Hypothalamus (tissue), 51 donors: ENCODE measurements around the gene ELMO1.
A peak's percentile ranks its signal among the peaks of the same experiment; 100 is the strongest.

ENCODE experiments used
- DNase-seq, 51 donors: peaks; one replicate each; lab custom pipeline; 2025; lab: John Stamatoyannopoulos, UW

ELMO1 gene

GRCh38 chr7:37110660-37111424 lies 337.8 kb downstream of the ELMO1 start:
- DNase-seq: no peak

- DNase-seq: no peak
Observed at GRCh38 chr7:37109843-37110242, 338.8 kb downstream of the ELMO1 start.

DNA sequence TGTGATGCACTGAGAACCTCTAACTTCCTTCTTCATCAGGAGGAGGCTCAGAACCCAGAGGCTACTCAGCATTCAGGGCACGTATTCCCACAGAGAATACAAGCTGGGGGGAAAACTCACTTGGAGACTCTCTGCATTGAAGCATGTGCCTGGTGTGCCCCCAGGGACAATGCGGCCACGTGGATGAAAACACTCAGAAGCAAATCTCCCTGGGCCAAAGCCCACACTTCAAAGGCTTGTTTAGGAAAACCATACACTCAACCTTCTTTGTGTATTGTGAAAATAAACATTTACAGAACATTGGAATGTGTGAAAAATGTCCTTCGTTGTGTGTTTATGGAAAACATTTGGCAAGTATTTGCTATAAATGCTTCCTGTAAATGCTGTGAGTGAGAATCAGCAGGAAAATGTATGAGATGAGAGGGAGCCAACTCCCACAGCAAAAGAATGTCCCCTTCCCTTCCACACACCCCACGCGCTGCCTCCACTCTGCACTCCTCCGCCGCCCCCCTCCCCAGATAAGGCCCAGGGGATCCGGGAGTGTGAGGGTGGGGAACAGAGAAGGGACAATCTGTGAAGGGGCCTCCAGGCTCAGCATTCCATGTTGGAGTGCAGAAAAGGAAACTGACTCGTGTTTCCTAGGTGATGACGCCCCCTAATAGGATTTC lies 339.5 kb downstream of the ELMO1 start:
- peak in 9 of 51 donors; percentile 9 to 28 (median 14) for DNase-seq

DNA sequence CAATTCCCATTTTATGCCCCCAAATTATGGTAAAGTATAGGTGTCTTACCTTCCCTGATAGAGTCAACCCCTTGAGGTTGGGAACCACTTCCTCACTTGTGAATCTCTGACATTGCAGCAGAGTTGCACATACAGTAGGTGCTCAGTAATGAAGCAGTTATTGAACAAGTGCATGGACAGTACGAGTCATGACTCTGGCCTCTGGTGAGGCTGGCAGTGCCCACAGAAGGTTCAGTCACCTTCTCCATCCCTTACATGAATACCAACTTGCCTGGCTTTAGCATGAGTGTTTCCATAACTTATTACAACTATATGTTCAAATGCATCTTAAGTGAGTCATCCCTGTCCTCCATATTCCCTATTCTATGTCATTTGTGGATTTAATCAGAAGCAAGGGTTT lies 340.0 kb downstream of the ELMO1 start:
- no peak for DNase-seq

DNA sequence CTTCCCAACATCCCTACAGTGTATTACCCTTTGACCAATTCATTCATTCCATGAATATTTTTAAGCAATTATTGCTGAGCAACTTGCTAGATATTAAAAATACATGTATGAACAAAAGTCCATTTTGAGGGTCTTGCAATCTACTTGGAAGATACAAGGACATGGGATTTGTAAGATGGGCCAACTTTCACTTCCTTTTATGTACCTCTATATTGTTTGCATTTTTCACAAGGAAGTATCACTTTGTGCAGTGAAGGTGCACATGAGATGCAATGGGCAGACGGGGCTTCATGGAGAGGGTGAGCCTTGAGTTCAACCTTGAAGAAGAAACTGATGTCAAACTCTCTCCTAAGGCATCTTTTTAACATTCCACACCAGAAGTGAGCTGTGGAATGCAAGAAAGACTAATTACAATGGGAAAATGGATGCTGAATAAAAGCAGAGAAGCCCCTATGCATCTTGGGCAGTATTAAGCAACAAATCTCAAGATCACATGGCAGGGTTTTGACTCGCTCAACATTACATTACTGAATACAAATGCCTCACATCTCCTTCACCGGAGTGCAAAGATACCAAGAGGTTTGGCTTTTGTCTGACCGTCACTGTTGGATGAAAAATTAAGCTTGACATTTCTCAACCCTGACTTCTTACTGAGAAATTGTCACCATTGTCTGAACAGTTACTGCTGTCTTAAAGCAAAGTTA lies 341.5 kb downstream of the ELMO1 start:
- DNase-seq: no peak

DNA sequence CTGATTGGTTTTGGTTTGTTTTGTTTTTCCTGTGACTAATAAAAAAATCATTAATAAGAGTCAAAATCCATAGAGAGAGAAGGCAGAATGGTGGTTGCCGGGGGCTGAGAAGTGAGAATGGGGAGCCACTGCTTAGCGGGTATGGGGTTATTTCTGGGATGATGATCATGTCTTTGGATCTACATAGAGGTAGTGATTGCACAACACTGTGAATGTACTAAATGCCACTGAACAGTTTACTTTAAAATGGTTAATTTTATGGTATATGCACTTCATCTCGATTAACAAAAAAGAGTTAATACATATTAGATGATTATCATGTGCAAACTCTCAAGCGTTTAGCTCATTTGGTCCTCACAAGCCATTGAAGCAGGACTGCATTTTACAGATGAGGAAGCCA lies 342.9 kb downstream of the ELMO1 start:
- DNase-seq: no peak

- no peak for DNase-seq
Observed at GRCh38 chr7:37104822-37105518, 343.7 kb downstream of the ELMO1 start.

DNA sequence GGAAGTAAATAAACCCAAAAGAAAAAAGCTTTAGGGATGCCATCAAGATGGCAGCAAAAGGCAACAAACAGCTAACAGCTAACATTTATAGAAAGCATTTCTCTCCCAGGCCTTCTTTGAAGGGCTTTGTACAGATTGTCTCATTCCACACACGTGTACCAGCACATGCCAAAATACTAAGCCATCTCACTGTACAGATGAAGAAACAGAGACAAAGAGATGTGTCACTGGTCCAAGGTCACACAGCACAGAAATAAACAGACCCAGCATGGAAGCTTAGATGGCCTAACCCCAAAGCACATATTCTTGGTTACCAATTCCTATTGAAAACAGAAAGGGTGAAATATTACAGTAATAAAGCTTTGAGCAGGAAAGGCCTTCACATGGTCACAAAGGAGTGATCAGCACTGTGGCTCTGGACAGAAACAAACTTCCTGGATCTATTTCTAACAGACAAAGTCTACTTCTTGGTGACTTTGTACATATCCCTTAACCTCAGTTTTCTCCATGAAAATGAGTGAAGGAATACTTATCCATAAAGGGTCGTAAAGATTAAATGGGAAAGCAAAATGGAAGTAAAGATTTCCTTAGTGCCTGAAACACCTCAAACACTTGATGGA lies 346.0 kb downstream of the ELMO1 start:
- no peak for DNase-seq

- no peak for DNase-seq
Observed at GRCh38 chr7:37100735-37101331, 347.8 kb downstream of the ELMO1 start.

DNA sequence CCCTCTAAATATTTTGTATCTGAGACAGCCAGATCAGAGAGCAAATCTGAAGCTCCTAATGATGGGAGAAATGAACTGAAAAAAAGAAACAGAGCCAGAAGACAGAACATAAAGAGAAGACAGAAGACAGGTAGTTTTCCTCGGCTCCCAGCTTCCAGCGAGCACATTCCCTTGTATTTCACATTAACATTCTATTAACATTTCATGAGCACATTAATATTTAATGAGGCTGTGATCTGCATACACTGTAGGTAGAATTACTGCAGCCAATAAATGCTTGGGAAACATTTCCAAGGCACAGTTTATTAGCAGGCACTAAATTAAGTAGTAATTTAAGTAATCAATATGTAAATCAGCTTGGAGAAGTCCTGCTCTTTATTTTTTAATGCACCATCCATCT lies 349.9 kb downstream of the ELMO1 start:
- no peak for DNase-seq

DNA sequence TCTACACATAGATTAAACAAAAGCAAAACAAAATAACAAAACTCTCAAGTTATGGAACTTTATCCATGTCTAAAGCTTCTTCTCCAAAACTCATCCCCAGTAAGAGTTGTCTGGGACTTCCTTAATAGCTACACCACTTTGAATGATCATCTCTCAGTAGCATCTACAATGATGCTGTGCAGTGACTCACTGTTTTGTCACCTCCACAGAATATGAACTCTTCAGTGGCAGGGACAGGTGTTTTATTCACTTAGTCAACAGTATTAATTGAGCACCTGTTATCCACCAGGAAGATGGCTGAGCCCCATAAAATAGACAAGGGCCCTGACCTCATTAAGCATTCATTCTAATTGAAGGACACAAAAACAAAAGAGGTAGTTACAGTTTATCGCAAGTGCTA lies 350.7 kb downstream of the ELMO1 start:
- DNase-seq: no peak

DNA sequence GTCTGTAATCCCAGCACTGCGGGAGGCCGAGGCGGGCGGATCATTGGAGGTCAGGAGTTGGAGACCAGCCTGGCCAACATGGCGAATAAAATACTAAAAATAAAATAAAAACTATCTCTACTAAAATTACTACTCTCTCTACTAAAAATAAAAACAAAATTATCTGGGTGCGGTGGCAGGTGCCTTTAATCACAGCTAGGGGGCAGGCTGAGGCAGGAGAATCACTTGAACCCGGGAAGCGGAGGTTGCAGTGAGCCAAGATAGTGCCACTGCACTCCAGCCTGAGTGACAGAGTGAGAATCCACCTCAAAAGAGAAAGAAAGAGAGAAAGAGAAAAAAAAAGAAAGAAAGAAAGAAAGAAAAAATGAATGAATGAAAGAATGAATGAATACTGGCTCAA lies 351.4 kb downstream of the ELMO1 start:
- no peak for DNase-seq

DNA sequence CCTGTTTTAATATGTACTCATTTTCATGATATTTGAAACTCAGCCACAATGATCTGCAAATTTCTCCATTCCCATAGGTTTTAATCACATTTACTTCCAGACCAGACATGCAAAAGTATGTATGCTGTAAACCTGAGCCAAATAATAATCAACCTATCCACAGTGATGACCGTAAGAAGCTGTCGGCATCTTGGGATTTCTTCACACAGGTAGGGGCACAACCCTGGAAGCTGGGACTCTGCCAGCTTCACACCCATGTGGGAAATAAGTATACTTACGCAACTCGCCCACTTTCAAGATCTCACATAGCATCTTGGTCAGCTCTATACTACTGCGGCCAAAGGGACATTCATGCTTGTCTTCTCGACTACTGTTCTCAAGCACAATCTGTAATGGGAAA lies 352.3 kb downstream of the ELMO1 start:
- no peak for DNase-seq

DNA sequence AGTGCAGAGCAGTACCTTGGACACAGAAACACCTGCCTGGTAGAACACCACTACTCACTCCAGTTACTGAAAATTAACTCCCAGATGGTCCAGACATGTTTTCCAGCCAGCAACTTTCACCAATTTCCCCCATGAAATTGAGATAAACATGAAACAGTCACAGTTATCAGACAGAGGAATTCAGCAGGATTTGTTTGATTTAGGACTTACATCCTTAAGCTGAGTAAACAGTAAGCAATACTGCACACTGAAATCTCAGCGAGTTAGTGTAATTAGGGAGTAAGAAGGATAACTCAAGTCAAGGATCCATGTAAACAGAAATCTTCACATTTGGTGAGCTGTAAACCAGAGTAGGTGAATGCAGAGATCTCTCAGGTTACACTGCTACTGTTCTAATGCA lies 353.5 kb downstream of the ELMO1 start:
- DNase-seq: no peak

DNA sequence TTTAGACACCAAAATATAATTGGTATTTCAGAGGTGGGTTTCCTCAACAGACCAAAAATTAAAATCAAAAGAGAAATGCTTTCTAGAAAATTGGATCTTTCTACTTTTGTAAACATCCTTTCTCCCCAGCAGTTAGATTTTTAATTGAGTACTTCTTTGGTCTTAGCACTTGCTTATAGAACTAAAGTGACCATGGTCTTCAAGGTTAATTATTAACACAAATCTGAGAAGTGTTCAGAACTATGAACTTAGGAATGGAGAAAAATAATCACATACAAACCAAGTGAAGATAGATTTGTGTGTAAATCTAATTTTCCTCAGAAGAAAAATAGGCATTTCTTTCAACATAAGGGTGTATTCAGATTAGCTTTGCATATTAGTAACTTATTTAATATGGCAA lies 355.4 kb downstream of the ELMO1 start:
- DNase-seq: no peak

- peak in 1 of 51 donors; percentile 5 for DNase-seq
Observed at GRCh38 chr7:37092548-37092947, 356.1 kb downstream of the ELMO1 start.

DNA sequence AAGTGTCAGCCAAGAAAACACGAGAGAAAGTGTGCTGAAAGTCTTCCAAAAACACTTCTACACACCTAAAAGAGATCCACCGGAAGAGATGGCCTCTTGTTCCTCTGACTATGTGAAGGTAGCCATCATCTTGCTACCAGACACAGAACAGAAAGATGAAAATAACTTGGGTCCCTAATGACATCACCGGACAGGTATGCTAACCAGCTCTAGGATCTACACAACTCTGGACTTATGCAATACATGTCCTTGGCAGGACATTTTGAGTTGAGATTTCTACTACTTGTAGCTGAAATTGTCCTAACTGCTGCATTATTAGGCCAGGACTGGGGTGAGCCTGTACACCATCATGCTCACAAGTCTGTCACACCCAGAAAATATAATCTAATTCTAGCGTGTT lies 358.7 kb downstream of the ELMO1 start:
- no peak for DNase-seq

DNA sequence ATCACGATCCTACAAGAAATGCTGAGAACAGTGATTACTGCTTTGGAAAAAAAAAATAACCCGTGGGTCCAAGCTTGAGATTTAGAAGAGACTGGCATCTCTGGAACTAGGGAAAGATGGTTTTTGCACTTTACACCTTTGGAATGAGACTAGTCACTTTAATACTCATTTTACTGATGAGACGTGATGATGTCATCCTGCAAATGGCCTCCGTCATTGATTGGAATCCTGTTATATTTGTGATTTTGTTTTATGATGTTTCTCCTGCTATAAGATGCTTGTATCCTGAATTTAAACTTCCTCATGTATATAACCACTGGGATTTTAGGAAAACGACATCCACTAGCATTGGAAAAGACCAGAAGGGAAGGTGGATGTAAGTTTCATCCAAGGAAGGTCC lies 363.1 kb downstream of the ELMO1 start:
- no peak for DNase-seq

DNA sequence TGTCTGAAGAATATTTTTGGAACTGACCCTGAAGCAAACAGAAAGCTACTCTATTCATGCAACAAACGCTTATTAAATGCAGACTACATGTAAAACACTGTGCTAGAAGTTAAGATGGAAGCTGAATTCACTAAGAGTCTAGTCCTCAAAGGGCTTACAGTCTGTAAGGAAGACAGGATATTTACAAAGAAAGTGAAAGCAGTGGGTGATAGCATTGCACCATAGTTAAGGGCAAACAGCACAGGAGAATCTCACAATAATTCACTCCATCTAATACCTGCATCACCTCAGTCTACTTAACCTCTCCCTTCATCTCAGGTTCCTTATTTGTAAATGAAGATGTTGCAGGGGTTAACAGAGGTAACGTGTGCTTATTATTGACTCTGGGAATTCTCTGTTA lies 364.4 kb downstream of the ELMO1 start:
- no peak for DNase-seq

DNA sequence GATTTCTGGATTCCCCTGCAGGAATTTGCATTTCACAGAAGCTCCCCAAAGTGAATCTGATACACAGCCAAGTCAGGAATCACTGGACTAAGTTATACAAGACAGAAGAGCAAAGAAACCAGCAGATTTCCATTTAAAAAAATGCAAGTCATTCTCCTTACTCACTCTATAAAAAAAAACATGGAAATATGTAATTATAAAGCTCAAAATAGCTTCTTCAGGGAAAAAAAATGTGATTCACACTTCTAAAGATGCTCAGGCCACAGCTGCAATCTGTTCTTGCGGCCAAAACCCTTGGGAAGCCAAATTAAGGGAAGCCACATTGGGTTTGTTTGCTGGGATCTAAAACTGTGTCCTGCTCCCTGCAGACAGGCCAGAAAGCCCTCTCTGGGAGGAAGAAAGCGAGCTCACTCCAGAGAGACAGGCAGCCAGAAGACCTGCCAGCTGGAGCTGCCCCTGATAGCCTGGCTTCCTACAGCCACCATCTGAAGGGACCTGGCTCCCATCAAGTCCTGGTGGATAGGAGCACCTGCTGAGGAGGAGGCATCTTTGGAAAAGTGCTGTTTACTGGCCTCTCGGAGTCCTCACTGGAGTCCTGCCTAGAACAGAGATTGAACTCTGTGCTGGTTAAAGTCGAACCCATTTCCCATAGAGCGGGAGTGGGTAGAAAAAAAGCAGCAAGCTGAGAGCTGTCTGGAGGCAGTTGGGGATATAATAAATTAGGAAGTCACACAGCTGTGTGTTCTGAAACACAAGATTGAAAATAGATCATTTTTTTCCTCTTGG lies 365.2 kb downstream of the ELMO1 start:
- no peak for DNase-seq
